ENCODE data around the gene SLU7.

Gene SLU7

DNA sequence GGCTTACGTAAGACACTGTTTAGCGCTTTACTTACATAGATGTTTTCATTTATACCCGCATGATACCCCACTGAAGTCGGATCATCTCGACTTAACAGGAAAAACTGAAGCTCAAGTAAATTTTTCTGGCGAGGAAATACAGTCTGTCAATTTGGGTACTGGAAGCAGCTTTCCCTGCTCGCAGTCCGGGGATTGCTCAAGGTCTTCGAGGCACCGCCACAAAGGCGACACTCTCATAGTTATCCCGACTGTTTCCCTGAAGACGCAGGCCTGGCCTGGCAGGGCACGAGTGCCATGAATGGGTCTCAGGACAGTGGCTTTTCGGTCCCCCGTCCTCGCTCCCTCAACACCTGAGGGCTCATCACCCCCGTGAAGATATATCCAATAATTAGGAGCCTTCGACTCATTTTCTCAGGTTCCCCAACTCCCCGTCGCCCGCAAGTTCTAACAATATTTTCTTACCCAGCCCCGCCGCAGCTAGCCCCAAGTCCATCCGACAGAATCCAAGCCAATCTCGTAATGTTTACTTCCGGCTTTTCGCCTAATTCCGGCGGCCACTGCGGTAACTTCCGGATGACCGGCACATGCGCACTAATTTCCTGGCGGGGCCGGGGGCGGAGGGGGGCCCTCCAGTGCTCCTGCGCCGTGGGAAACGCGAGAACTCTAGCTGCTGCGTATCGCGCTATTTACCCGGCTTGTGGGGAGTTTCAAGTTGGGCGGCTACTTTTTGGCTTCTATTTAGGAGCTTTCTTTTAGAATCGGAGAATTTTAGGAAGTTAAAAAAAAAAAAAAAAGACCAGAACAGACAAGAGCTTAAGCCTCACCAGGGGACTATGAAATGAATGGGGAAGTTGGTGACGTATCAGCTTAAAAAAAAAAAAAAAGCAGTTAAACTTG is at the start of gene SLU7:
SLU7 (minus strand) TSS at position 521 of the 897 bp plus-strand sequence. CDS start 3,787 bp downstream, outside the sequence.
- DNase-seq (ENCODE audit: low read depth in 2 of 2): peak; percentile 86 to 89

DNA sequence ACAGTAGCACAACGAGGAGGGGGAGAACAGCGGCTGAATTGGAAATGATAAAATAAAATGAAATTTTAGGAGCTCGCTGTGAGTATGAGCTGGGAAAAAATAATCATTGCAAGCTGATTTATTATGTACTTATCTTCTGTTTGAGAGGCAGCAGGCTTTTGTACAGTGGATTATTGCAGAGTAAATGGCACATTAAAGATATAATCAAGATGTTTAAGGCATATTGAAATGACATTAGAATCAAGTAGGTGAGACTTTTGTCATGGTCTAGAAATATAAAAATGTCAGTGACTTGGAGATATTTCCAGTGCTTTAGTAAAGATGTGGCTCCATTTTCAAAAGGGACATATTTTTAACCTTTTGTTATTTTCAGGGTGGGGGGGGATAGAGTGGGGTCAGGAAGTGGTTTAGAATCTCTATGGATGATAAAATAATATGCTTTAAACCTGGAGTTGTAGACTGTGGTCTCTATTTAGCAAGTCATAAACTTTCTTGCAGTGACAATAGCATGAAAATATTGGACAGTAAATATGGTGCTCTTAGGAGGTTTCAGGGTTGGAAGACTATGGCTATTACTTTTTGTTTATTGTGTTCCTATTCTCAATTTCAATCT is 49.6 kb upstream of the SLU7 start:
- no peak for DNase-seq (ENCODE audit: low read depth in 2 of 2)

DNA sequence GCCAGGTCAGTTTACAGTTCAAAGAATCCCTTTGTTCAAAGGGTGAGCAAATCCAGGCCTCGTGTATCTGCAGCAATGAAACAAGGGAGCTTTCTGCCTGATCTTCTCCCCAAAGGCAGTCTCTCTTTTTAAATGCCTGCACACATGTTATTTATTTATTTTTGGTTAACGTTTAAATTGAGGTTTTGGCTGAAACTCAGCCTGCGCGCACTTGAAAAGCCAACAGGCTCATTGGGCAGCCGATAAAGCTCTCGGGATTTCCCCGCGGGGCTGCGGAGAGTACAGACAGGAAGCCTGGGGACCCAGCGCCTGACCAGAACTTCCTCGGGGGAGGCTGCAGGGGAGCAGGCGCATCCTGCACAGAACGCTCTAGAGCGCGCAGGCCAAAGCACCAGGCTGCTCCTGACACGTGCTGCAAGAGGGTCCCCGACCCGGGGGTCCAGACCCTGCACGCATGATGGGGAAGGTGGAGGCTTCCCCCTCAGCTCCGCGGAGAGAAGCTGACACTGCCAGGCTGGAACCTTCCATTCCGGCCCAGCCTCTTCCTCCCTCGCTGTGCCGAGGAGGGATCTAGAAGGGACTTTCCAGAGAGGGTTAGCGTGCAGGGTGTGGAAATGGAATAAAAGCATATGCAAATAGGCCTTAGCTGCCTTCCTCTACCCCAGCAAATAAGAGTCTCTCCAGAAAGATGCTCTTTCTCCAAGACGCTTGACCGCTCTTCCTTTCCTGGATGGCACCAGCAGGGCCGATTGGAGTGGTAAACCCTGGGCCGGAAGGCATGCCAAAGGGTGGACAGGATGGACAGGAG is 48.9 kb upstream of the SLU7 start:
- DNase-seq (ENCODE audit: low read depth in 2 of 2): peak; percentile 49 to 53

DNA sequence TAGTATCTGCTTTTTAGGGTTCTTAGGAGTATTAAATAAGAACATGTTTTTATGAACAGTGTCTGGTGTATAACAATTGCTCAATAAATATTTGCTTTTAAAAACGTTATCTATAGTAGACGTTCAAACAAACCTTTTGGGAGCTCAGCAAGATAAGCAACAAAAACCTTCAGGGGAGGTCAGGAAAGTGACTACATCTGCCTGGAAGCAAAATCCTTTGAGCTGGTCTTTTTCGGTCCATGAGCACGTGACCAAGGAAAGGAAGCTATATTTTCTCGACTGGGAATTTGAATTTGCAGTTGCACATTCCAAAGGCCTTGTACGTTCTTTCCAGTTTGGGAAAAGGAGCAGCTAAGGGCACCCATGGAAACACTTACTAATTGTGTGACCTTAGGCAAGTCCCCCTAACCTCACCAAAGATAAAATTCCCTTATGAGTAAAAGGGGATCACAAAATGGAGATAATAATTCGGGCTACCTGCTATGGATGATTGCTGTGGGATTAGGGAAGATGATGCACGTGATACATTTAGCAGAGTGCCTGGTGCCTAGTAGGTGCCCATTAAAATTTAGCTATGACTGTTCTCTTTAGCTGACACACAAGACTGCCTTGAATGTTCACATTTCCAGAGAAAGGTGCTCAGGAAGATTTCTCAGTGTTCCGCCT is 48.1 kb upstream of the SLU7 start:
- DNase-seq (ENCODE audit: low read depth in 2 of 2): no peak

DNA sequence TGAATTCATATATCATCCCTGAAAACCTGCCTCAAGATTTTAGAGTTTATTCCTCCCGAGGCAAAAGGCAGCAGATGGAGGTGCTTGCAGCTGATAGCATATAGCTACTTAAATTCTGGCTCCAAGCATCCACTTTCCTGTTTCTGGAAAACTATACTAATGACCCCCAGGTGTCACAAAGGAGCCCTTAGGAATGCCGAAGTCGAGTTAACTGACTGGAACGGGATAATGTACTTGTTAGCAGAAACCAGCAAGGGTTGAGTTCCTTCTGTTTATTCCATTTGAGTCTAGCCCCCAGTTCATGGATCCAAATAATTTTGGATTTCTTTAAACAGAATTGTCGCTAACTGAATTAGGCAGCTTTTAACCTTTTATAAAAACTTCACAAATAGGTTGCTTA is 47.2 kb upstream of the SLU7 start:
- no peak for DNase-seq (ENCODE audit: low read depth in 2 of 2)

DNA sequence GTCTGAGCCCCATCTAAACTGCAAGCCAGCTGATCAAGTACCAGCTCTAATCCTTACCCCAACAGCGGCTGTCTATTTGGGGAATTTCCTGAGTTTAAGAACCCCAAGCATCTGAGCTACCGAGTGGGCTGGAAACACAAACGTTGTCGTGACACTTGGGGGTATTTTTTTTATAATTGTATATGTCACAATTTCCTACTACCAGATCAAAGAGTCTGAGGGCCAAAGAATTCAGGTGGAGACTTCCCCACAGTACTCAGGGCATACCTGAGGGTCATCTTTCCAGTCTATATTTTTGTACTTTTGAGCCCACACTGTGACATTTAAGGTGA is 45.6 kb upstream of the SLU7 start:
- no peak for DNase-seq (ENCODE audit: low read depth in 2 of 2)

DNA sequence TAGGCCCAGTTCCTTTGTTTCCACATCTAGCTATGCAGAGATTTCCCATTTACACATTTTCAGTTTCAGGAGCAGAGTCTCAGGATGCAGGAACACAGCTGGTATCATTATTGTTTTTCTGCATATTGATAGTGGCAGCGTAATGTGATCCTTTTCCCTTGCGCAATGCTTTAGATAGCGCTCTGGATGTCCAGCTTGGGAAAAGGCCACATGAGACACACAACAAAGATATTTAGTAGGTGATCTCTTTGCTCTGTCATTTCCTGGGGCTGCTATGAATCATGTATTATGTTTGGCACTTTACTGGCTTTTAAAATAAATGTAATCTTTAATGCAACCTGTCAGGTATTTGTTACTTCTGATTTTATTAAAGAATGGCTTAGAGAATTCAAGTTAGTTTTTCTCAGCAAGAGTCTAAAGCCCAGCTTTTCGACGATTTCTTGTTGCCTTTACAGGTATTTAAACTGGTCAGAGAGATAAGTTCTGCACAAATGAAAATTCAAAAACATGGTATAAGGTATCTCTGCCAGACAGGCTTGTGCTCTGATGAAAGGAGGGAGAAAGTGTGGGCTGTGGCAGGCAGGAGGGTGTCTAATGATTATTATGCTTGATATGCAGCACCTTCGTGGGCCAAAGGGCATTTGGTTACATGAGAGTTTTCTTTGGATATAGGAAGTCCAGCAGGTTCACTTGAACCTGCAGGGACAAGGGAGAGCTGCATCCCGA is 45.0 kb upstream of the SLU7 start:
- no peak for DNase-seq (ENCODE audit: low read depth in 2 of 2)

DNA sequence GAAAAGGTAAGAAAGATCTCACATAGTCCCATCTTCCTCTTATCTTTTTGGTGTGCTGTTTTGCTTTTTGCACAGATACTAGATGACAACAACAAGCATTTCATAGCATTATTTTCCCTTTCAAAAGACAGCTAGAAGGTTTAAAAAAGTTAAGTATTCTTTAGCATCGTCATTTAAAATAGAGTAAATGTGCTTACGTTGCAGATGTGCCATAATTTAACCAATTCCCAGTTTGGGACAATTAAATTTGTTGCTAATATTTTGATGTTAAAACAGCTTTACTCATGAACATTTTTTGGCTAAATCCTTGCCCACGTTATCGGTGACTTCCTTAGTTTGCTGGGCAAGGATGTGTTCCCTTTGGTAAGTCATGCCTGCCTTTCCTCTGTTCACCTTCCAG is 44.3 kb upstream of the SLU7 start:
- no peak for DNase-seq (ENCODE audit: low read depth in 2 of 2)

DNA sequence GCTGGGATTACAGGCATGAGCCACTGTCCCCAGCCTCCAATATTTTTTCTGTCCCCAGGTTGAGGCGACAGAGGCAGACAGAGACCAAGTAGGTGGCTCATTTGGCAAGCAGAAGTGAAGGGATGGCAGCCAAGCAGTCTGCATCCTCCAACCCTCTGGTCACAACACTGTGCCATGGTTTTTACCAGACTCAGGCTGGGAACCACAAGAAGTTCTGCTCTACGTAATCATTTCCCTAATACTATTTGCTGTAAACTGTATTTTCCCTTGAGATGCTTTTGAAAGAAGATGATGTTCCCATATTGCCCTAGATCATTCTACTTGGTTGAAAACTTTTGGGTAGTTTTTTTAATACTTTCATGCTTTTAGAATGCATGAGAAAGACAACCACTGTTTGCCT is 43.3 kb upstream of the SLU7 start:
- DNase-seq (ENCODE audit: low read depth in 2 of 2): no peak

DNA sequence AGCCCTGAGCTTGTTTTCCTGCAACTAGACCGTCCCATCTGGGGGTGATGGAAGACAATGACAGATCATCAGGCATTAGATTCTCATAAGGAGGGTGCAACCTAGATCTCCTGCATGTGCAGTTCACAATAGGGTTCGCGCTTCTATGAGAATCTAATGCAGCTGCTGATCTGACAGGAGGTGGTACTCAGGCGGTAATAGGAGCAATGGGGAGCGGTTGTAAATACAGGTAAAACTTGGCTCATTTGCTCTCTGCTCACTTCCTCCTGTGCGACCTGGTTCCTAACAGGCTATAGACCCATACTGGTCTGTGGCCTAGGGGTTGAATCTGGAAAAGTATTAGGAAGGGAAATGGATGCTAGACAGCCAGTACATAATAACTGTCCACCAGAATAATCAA is 42.5 kb upstream of the SLU7 start:
- DNase-seq (ENCODE audit: low read depth in 2 of 2): no peak

DNA sequence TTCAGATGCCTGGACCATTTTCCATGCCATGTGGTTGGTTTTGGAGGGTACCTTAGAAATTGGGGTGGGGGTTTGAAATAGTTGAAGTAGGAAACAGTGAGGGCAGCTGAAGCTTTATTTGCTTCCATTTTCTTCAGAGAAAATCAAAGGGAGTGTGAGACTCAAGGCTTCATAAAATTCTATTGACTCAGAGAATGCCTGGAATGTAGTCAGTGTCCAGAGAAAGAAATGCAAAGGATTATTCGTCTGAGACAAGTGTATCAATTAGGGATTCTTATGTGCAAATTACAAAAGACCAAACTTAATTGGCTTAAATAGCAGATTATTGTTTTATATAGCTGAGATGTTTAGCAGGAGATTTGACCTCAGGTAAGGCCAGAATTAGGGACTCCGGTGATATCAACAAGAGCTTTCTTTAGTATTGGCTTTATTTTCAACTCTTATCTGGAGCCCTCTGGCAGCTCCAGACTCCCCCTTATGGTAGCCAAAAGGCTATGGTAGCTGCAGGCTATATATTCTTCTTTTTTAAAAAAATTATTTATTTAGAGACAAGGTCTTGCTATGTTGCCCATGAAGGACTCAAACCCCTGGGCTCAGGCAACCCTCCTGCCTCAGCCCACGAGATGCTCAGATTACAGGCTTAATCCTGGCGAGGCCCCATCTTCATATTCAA is 41.6 kb upstream of the SLU7 start:
- no peak for DNase-seq (ENCODE audit: low read depth in 2 of 2)

DNA sequence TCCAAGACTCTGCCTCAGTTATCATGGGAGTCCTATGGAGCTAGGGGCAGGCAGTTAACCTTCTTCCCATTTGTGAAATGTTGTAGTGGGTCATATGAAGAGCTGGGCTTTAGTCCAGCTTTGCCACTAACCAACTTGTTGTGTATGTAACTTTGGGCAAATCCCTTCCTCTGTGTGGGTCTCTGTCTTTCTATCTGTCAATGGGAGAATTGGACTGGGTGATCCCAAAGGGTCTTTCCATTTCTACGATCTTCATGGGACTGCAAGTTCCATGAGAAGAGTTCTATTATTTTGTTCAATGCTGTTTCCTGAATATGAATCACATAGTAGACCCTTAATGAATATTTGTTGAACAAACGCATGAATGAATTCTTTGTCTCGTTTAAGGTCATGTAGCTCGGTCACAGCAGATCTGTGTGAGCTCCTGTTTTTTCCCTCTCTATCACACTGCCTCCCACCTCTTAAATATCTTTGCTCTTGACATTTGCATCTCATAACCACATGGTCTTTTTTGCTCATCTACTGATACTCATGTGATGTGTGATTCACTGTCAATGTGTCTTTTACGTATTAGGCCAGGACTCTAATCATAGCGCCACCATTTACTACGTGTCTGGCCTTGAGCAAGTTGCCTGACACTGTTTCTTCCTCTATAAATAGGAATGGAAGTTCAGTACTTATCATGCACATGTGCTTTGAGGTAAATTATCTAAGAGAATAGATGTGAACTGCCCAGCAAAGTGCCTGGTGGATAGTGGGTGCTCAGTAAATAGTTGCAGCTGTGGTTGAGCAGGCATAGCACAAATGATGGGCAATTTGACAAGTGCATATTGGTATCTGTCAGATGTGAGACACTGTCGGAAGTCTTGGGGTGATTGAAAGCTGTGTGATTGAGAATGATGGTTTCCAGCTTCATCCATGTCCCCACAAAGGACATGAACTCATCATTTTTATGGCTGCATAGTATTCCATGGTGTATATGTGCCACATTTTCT is 40.2 kb upstream of the SLU7 start:
- no peak for DNase-seq (ENCODE audit: low read depth in 2 of 2)

DNA sequence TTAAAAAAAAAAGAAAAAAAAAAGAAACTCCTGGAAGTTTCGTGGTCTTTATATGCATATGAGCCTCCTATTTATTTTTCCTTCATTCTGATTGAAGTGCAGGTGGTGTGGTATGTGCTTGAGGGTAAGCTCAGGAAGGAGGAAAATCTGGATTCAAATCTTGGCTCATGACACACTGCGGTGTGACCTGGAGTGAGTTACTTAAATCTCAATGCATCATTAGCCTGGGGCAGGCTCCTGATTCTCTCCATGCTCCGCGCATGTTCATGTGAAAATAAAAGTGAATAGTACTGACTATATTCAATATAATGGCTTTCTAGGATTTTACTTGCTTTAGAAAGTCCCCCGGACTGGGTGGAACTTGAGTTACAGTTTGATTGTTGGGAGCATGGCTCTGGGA is 38.4 kb upstream of the SLU7 start:
- no peak for DNase-seq (ENCODE audit: low read depth in 2 of 2)

DNA sequence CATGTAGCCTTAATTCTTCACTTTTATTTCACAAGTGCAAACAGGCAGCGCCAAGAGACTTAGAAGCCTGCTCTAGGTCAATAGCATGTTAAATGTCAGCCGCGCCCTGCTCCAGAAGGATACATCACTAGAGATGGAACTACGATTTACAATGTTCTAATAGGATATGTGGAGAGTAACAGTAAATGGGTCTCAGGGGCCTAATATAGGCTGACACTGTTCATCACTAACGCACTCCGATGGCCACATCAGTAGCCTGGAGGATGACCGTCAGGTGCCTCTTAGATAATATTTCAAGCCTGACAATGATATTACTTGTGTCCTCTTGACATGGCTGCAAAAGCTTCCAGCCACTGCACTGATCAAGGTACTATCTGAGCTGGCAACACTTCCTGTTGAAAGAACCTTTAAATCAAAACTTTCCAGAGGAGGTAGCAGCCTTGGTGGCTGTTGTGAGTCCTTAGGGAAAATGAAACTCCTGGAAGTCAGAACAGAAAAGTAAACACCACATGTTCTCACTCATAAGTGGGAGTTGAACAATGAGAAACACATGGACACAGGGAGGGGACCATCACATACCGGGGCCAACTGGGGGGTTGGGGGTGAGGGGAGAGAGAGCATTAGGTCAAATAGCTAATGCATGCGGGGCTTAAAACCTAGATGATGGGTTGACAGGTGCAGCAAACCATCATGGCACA is 37.7 kb upstream of the SLU7 start:
- no peak for DNase-seq (ENCODE audit: low read depth in 2 of 2)

DNA sequence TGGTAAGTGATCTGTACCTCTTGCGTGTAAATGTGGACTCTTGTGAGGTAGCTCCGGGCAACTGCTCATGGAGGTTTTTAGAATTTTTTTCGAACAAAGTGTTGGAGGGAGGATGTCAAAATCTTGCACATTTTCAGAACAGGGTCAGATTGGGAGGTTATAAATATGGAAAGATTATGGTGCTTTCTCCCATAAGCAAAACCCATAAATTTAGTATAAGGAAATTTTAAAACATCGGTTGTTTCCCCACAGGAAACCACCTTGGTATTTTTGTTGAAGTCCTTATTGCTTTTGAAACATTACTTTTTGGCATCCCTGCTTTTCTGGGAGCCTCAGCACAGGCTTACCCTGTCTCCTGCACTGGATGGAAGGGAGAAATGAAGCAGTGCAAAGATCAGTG is 36.7 kb upstream of the SLU7 start:
- no peak for DNase-seq (ENCODE audit: low read depth in 2 of 2)

DNA sequence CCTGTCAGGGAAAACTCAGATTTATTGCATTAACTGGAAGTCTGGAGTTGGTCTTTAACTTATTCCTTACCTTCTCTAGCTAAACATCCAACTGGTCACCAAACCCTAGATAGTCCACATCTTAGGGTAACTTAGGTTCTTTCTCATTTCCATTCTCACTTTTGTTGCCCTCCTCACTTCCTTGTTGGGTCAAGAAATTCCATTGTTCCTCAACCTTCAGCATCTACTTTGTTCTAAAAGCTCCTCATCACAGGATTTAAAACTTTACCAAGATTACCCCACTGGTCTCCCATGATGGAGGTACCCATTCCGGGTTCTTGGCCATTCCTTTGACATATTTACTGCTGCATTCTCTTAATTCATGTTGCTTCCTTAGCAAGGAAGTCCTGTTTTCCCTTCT is 34.9 kb upstream of the SLU7 start:
- no peak for DNase-seq (ENCODE audit: low read depth in 2 of 2)

DNA sequence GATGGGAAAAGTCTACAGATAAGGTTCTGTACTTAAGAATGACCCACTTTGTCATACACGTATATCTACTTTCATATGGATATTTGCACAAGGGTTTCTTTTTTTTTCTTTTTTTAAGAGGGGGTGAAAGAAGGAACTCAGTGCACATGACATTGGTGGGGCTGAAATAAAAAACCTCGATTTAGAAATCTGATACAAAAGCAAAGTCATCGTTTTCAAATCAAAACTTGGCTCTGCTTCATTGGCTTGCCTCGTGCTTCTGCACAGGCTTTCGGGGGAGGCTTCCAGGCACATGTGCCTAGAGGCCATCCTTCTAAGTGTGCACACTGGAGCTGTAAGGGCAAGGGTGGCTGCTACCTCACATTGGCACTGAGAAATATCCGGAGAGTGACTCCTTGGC is 33.9 kb upstream of the SLU7 start:
- no peak for DNase-seq (ENCODE audit: low read depth in 2 of 2)

DNA sequence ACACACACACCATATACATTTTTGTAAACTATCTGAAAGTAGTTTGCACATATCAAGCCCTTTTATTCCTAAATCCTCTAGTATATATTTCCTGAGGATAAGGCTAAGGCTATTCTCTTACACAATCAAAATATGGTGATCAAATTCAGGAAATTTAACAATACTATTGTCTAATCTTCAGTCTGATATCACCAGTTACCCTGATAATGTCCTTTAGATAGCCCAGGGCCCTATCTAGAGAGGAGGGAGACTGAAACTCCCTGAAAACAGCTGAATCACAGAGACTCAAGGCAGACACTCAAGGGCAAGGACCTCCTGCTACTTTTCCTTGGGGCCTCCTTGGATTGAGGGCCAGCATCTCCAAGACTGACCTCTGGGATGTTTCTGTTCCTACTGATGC is 33.2 kb upstream of the SLU7 start:
- no peak for DNase-seq (ENCODE audit: low read depth in 2 of 2)

DNA sequence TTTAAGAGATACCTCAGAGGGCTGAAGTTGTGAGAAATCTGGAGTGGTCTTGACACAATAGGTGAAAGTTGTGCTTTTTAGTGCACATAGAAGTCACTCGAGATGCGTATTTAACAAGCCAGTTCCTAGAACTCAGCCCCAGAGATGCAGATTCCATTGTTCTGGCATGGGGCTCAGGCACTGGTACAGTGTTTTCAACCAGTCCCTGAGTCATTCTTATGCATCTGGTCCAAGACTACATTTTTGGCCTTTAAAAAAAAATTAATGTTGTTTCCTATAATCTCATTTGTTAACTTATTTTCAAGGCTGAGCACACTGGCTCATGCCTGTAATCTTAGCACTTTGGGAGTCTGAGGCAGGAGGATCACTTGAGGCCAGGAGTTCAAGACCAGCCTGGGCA is 32.4 kb upstream of the SLU7 start:
- DNase-seq (ENCODE audit: low read depth in 2 of 2): no peak

Measured in stimulated activated CD8-positive, alpha-beta memory T cell treated with anti-CD3 and anti-CD28 coated beads, Interleukin-7, amount 100 ng/mL, for 1 hour (primary cell).